Liver (tissue), 9 donors: ENCODE data around the gene PDE2A. TPM values are rescaled to one million over a fixed set of nuclear protein-coding genes. Genes with fewer than 3 reads are reported as not detected.
A peak's percentile ranks its signal among the peaks of the same experiment; 100 is the strongest.

ENCODE experiments used
- DNase-seq: peaks from one replicate; pipeline ENCODE4 v3.0.0-alpha.2; 2017; ENCODE audit warnings: low spot score
- H3K27ac ChIP-seq, 2 donors: one replicate each; pipeline ENCODE4 v1.7.0; 2013; ENCODE audit warnings: inconsistent platforms in 2 of 2, low read length in 2 of 2, control low read depth in 1 of 2, low read depth in 1 of 2, mild to moderate bottlenecking in 1 of 2
- H3K27me3 ChIP-seq, 4 donors: one replicate each; pipeline versions ENCODE4 v1.6.1 to v1.7.0; 2013; ENCODE audit warnings: low read length in 3 of 4, inconsistent platforms in 1 of 4, mild to moderate bottlenecking in 1 of 4, moderate library complexity in 1 of 4; ENCODE audit not compliant: control insufficient read depth in 4 of 4, insufficient read depth in 4 of 4
- H3K36me3 ChIP-seq, 4 donors: one replicate each; pipeline versions ENCODE4 v1.6.1 to v1.7.0; 2013; ENCODE audit warnings: low read length in 3 of 4, mild to moderate bottlenecking in 3 of 4, low read depth in 1 of 4, moderate library complexity in 1 of 4; ENCODE audit not compliant: control insufficient read depth in 4 of 4, insufficient read depth in 3 of 4
- H3K4me1 ChIP-seq, 4 donors: one replicate each; pipeline versions ENCODE4 v1.6.1 to v1.7.0; 2013; ENCODE audit warnings: low read length in 3 of 4, mild to moderate bottlenecking in 3 of 4, moderate library complexity in 1 of 4; ENCODE audit not compliant: control insufficient read depth in 4 of 4, insufficient read depth in 4 of 4
- H3K4me3 ChIP-seq, 3 donors: one replicate each; pipeline versions ENCODE4 v1.6.1 to v1.7.0; 2013; ENCODE audit warnings: low read length in 3 of 3, control low read depth in 1 of 3, low read depth in 1 of 3, mild to moderate bottlenecking in 1 of 3
- H3K9ac ChIP-seq, 2 donors: one replicate each; pipeline ENCODE4 v1.7.0; 2013; ENCODE audit warnings: low read length in 2 of 2, mild to moderate bottlenecking in 2 of 2, moderate library complexity in 2 of 2, control low read depth in 1 of 2, low read depth in 1 of 2
- H3K9me3 ChIP-seq, 4 donors: one replicate each; pipeline versions ENCODE4 v1.6.1 to v1.7.0; 2013; ENCODE audit warnings: low read length in 3 of 4; ENCODE audit not compliant: control insufficient read depth in 4 of 4
- ATF3 ChIP-seq: IDR thresholded peaks from 2 replicates; pipeline ENCODE4 v1.6.1; 2016; ENCODE audit warnings: antibody characterized with exemption
- CTCF ChIP-seq: fragments of 150-350 bp; IDR thresholded peaks from 2 replicates; pipeline ENCODE4 v1.5.1; 2017; ENCODE audit warnings: improper control_type of control experiment, low read depth, low read length; ENCODE audit not compliant: missing input control
- FOXA1 ChIP-seq: IDR thresholded peaks from 2 replicates; pipeline ENCODE4 v1.6.1; 2016; ENCODE audit warnings: antibody characterized with exemption
- HNF4A ChIP-seq, 2 donors: conservative IDR thresholded peaks; 2 replicates each; pipeline ENCODE4 v1.6.1; 2016; ENCODE audit warnings: antibody characterized with exemption in 2 of 2, mild to moderate bottlenecking in 2 of 2
- HNF4G ChIP-seq: IDR thresholded peaks from 2 replicates; pipeline ENCODE4 v1.6.1; 2016; ENCODE audit warnings: antibody characterized with exemption
- JUND ChIP-seq, 2 donors: IDR thresholded peaks; 2 replicates each; pipeline ENCODE4 v1.6.1; 2016; ENCODE audit warnings: antibody characterized with exemption in 2 of 2
- NR2F2 ChIP-seq: IDR thresholded peaks from 2 replicates; pipeline ENCODE4 v1.6.1; 2016; ENCODE audit warnings: antibody characterized with exemption
- RAD21 ChIP-seq, 2 donors: IDR thresholded peaks; 2 replicates each; pipeline ENCODE4 v1.6.1; 2016; ENCODE audit warnings: antibody characterized with exemption in 2 of 2, mild to moderate bottlenecking in 2 of 2
- REST ChIP-seq: IDR thresholded peaks from 2 replicates; pipeline ENCODE4 v1.6.1; 2016; ENCODE audit warnings: antibody characterized with exemption, mild to moderate bottlenecking
- RXRA ChIP-seq, 2 donors: IDR thresholded peaks; 2 replicates each; pipeline ENCODE4 v1.6.1; 2017 to 2018; ENCODE audit warnings: antibody characterized with exemption in 2 of 2, mild to moderate bottlenecking in 1 of 2
- SP1 ChIP-seq: IDR thresholded peaks from 2 replicates; pipeline ENCODE4 v1.6.1; 2018; ENCODE audit warnings: antibody characterized with exemption, mild to moderate bottlenecking
- TAF1 ChIP-seq: conservative IDR thresholded peaks from 2 replicates; pipeline ENCODE4 v1.6.1; 2016; ENCODE audit warnings: antibody characterized with exemption, mild to moderate bottlenecking
- ZBTB33 ChIP-seq: IDR thresholded peaks from 2 replicates; pipeline ENCODE4 v1.6.1; 2016; ENCODE audit warnings: antibody characterized with exemption
- WGBS: extraction: QIAGEN DNeasy Blood & Tissue Kit; methylation state at CpG from one replicate; pipeline ENCODE4 v1.1.7; 2013; 5-methylcytosine and 5-hydroxymethylcytosine counted together
- polyA plus RNA-seq, 2 donors: library from polyadenylated mRNA; stranded (reverse) in 1 of 2; unstranded in 1 of 2; fragments of 200-250 nt in 1 of 2; fragments of >200 nt in 1 of 2; fragmentation: Nextera tagmentation in 1 of 2; extraction: Ambion mirVana in 1 of 2; gene quantifications; one replicate each; pipeline versions ENCODE4 v1.2.1 to v1.2.3, GENCODE V29; 2013 to 2015
- total RNA-seq, 2 donors: library from RNA; depleted of rRNA; stranded (reverse); fragments of >200 nt; gene quantifications; one replicate each; pipeline ENCODE4 v1.2.3, GENCODE V29; 2014
- donor health status: healthy.
- donor health status: healthy.
- donor health status: healthy.
- donor health status: healthy.
- donor health status: healthy.

The PDE2A gene
- total and polyA plus RNA-seq, 4 donors = 4.3 to 32.8 (median 12.9) TPM

- Histone ChIP-seq H3K4me1 (peaks cover 0 to 14% (median 8%) of the 10 kb centered on the region in 4 donors), H3K27ac (peak overlapping the region in 1 of 2 donors; percentile 61), H3K36me3 (no peaks in the 10 kb centered on the region), H3K9me3 (no peaks in the 10 kb centered on the region), H3K27me3 (no peaks in the 10 kb centered on the region), H3K9ac (no peak overlapping the region), H3K4me3 (peak overlapping the region; percentile 9 to 52 (median 27))
- no peak for TF ChIP-seq NR2F2
- TF ChIP-seq ZBTB33 = no peak
- no peak for TF ChIP-seq TAF1
- no peak for TF ChIP-seq RAD21 (IDR thresholded peaks at IDR 0.05)
- WGBS = 36% methylated on average over 12 of the region's 12 CpGs
- DNase-seq = no peak
Measured at GRCh38 chr11:72641522-72642042, 32.6 kb downstream of the PDE2A start.

- DNase-seq = no peak
- no peak overlapping the region for H3K9ac ChIP-seq
- WGBS = 76% methylated on average over 23 of the region's 23 CpGs
- H3K4me3 ChIP-seq = peak overlapping the region in 2 of 3 donors; percentile 9 to 12
- H3K27ac ChIP-seq = peak overlapping the region; percentile 22 to 36
- H3K4me1 ChIP-seq = peaks cover 0 to 14% (median 8%) of the 10 kb centered on the region in 4 donors
- TF ChIP-seq REST (no peak), JUND (IDR thresholded peaks at IDR 0.05) (no peak), HNF4G (no peak), RXRA (IDR thresholded peaks at IDR 0.05) (peak; percentile 43), SP1 (peak; percentile 30), ZBTB33 (no peak), CTCF (no peak), ATF3 (no peak), RAD21 (IDR thresholded peaks at IDR 0.05) (no peak), NR2F2 (peak; percentile 98), HNF4A (conservative IDR thresholded peaks at IDR 0.05) (no peak), FOXA1 (no peak)
- no peaks in the 10 kb centered on the region for H3K9me3 ChIP-seq
- H3K27me3 ChIP-seq = no peaks in the 10 kb centered on the region
- no peaks in the 10 kb centered on the region for H3K36me3 ChIP-seq
Measured at GRCh38 chr11:72639502-72640375, 34.5 kb downstream of the PDE2A start.
